ENCODE measurements around the gene PITPNC1. TPM values are rescaled to one million over a fixed set of nuclear protein-coding genes. Genes with fewer than 3 reads are reported as not detected.
"Not testable (repeated sequence)": the region's sequence is repeated elsewhere in the genome, so short reads cannot be mapped to it uniquely, and the experiment has no call there.

The PITPNC1 gene
- total and polyA plus RNA-seq, 4 donors, result 2.3 to 29.6 (median 17.8) TPM

GRCh38 chr17:67401598-67402504 lies 24.8 kb downstream of the PITPNC1 start:
- Histone ChIP-seq H3K27me3 (ENCODE audit: control insufficient read depth in 1 of 2, insufficient read depth in 2 of 2, low read length in 1 of 2) (no peaks in the 10 kb centered on the region), H3K27ac (ENCODE audit: low read depth in 1 of 2, low read length in 2 of 2) (no peak overlapping the region), H3K36me3 (ENCODE audit: control insufficient read depth in 1 of 2, insufficient read depth in 2 of 2, low read length in 1 of 2) (no peaks in the 10 kb centered on the region), H3K4me3 (ENCODE audit: low read length in 2 of 2) (no peak overlapping the region), H3K9me3 (ENCODE audit: control insufficient read depth, low read length) (peaks cover 1% of the 10 kb centered on the region), H3K4me1 (ENCODE audit: control insufficient read depth in 1 of 2, insufficient read depth in 2 of 2, low read length in 2 of 2) (peaks cover 2 to 5% of the 10 kb centered on the region in 2 donors)
- intact Hi-C loops (cut with DNase I), result no loop called here
- WGBS, 2 donors, result 95 to 96% methylated on average over 16 of the region's 16 CpGs
- ATAC-seq (ENCODE audit: low FRiP score) (no peak), DNase-seq (no peak)

- no peaks in the 10 kb centered on the region for H3K36me3 ChIP-seq (ENCODE audit: control insufficient read depth in 1 of 2, insufficient read depth in 2 of 2, low read length in 1 of 2)
- 93 to 97% methylated on average over 2 of the region's 2 CpGs for WGBS, 2 donors
- H3K4me3 ChIP-seq (ENCODE audit: low read length in 2 of 2), result no peak overlapping the region
- H3K4me1 ChIP-seq (ENCODE audit: control insufficient read depth in 1 of 2, insufficient read depth in 2 of 2, low read length in 2 of 2), result peaks cover 2 to 5% of the 10 kb centered on the region in 2 donors
- DNase-seq, result no peak
- peaks cover 1% of the 10 kb centered on the region for H3K9me3 ChIP-seq (ENCODE audit: control insufficient read depth, low read length)
- no peak for ATAC-seq (ENCODE audit: low FRiP score)
- intact Hi-C loops (cut with DNase I), result no loop called here
- H3K27me3 ChIP-seq (ENCODE audit: control insufficient read depth in 1 of 2, insufficient read depth in 2 of 2, low read length in 1 of 2), result no peaks in the 10 kb centered on the region
- H3K27ac ChIP-seq (ENCODE audit: low read depth in 1 of 2, low read length in 2 of 2), result no peak overlapping the region
Measured at GRCh38 chr17:67403065-67403464, 26.0 kb downstream of the PITPNC1 start.

DNA sequence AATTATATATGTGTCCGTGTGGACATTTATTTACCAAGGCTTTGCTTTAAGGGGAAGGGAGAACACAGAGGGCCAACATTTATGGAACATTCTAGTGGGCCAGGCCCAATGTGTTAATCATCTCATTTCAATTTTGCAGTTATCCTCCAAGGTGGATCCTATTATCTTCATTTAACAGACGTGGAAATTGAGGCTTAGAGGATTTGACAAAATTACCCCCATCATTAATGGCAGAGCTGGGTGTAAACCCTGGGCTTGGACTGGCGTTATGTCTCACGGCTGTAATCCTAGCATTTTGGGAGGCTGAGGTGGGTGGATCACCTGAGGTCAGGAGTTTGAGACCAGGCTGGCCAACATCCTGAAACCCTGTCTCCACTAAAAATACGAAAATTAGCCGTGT lies 26.4 kb downstream of the PITPNC1 start:
- no peak for ATAC-seq (ENCODE audit: low FRiP score)
- peaks cover 2 to 5% of the 10 kb centered on the region in 2 donors for H3K4me1 ChIP-seq (ENCODE audit: control insufficient read depth in 1 of 2, insufficient read depth in 2 of 2, low read length in 2 of 2)
- WGBS, 2 donors, result 92 to 94% methylated on average over 6 of the region's 6 CpGs
- intact Hi-C loops (cut with DNase I), result no loop called here
- H3K27ac ChIP-seq (ENCODE audit: low read depth in 1 of 2, low read length in 2 of 2), result no peak overlapping the region
- no peak overlapping the region for H3K4me3 ChIP-seq (ENCODE audit: low read length in 2 of 2)
- H3K9me3 ChIP-seq (ENCODE audit: control insufficient read depth, low read length), result no peaks in the 10 kb centered on the region
- H3K27me3 ChIP-seq (ENCODE audit: control insufficient read depth in 1 of 2, insufficient read depth in 2 of 2, low read length in 1 of 2), result no peaks in the 10 kb centered on the region
- DNase-seq, result no peak
- no peaks in the 10 kb centered on the region for H3K36me3 ChIP-seq (ENCODE audit: control insufficient read depth in 1 of 2, insufficient read depth in 2 of 2, low read length in 1 of 2)

DNA sequence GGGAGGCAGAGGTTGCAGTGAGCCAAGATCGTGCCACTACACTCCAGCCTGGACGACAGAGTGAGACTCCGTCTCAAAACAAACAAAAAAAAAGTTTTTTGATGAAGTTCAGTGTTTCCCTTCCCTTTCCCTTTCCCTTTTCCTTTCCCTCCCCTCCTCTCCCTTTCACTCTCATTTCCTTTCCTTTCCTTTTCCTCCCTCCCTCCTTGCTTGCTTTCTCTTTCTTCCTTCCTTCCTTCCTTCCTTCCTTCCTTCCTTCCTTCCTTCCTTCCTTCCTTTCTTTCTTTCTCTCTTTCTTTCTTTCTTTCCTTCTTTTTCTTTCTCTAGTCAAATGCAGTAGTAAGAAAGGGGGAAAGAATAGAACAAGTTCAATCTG lies 31.4 kb downstream of the PITPNC1 start:
- intact Hi-C loops (cut with DNase I); H3K27me3 ChIP-seq (ENCODE audit: control insufficient read depth in 1 of 2, insufficient read depth in 2 of 2, low read length in 1 of 2); H3K4me3 ChIP-seq (ENCODE audit: low read length in 2 of 2); H3K4me1 ChIP-seq (ENCODE audit: control insufficient read depth in 1 of 2, insufficient read depth in 2 of 2, low read length in 2 of 2); ATAC-seq (ENCODE audit: low FRiP score); H3K9me3 ChIP-seq (ENCODE audit: control insufficient read depth, low read length); DNase-seq; H3K27ac ChIP-seq (ENCODE audit: low read depth in 1 of 2, low read length in 2 of 2); H3K36me3 ChIP-seq (ENCODE audit: control insufficient read depth in 1 of 2, insufficient read depth in 2 of 2, low read length in 1 of 2): not testable (repeated sequence)
- 60 to 65% methylated on average over 3 of the region's 3 CpGs for WGBS, 2 donors

DNA sequence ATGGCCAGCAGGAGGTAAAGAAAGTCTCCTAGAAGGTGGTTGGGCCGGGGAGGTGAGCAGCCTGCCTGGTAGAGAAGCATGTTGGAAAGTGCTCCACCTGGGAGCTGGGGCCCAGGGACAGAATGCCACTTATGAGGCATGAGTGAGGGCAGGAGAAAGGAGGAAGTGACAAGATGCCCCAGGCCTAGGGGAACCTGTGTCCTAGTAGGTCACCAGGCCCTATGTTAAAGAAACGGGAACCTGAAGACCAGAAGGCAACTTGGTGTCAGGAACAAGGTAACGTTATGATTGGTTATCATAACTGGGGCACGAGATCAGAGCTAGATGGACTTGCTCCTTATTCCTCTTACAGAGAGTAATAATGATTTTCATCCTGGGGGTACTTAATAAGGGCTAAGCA lies 34.3 kb downstream of the PITPNC1 start:
- ATAC-seq (ENCODE audit: low FRiP score), result no peak
- Histone ChIP-seq H3K27ac (ENCODE audit: low read depth in 1 of 2, low read length in 2 of 2) (no peak overlapping the region), H3K36me3 (ENCODE audit: control insufficient read depth in 1 of 2, insufficient read depth in 2 of 2, low read length in 1 of 2) (no peaks in the 10 kb centered on the region), H3K4me3 (ENCODE audit: low read length in 2 of 2) (no peak overlapping the region), H3K27me3 (ENCODE audit: control insufficient read depth in 1 of 2, insufficient read depth in 2 of 2, low read length in 1 of 2) (no peaks in the 10 kb centered on the region), H3K4me1 (ENCODE audit: control insufficient read depth in 1 of 2, insufficient read depth in 2 of 2, low read length in 2 of 2) (no peaks in the 10 kb centered on the region), H3K9me3 (ENCODE audit: control insufficient read depth, low read length) (no peaks in the 10 kb centered on the region)
- 92 to 96% methylated on average over 4 of the region's 4 CpGs for WGBS, 2 donors
- intact Hi-C loops (cut with DNase I), result no loop called here
- no peak for DNase-seq

GRCh38 chr17:67412032-67412431 lies 35.0 kb downstream of the PITPNC1 start:
- H3K9me3 ChIP-seq (ENCODE audit: control insufficient read depth, low read length), result no peaks in the 10 kb centered on the region
- H3K4me3 ChIP-seq (ENCODE audit: low read length in 2 of 2), result no peak overlapping the region
- H3K36me3 ChIP-seq (ENCODE audit: control insufficient read depth in 1 of 2, insufficient read depth in 2 of 2, low read length in 1 of 2), result no peaks in the 10 kb centered on the region
- DNase-seq (no peak), ATAC-seq (ENCODE audit: low FRiP score) (no peak)
- no peak overlapping the region for H3K27ac ChIP-seq (ENCODE audit: low read depth in 1 of 2, low read length in 2 of 2)
- WGBS, 2 donors, result 60 to 68% methylated on average over 4 of the region's 4 CpGs
- H3K27me3 ChIP-seq (ENCODE audit: control insufficient read depth in 1 of 2, insufficient read depth in 2 of 2, low read length in 1 of 2), result no peaks in the 10 kb centered on the region
- no peaks in the 10 kb centered on the region for H3K4me1 ChIP-seq (ENCODE audit: control insufficient read depth in 1 of 2, insufficient read depth in 2 of 2, low read length in 2 of 2)
- intact Hi-C loops (cut with DNase I), result no loop called here

DNA sequence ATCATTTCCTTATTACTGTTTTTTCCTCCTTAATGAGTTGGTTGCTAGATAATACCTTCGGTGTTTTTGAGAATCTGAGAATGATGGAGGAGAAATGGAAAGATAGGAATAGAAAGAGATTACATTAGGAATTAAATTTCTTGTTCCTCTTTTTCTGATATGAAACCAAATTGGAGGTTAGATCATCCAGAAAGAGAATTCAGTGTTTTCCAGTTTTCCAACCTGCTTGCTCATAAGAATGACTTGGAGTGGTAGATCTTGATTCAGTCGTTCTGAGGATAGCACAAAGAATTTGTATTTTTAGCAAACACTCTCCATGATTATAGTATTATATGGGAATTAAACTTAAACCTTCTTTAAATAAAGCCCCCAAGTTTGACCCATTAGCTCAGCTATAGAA lies 35.9 kb downstream of the PITPNC1 start:
- 58 to 73% methylated on average over 2 of the region's 2 CpGs for WGBS, 2 donors
- Histone ChIP-seq H3K9me3 (ENCODE audit: control insufficient read depth, low read length) (no peaks in the 10 kb centered on the region), H3K36me3 (ENCODE audit: control insufficient read depth in 1 of 2, insufficient read depth in 2 of 2, low read length in 1 of 2) (no peaks in the 10 kb centered on the region), H3K4me3 (ENCODE audit: low read length in 2 of 2) (no peak overlapping the region), H3K27me3 (ENCODE audit: control insufficient read depth in 1 of 2, insufficient read depth in 2 of 2, low read length in 1 of 2) (no peaks in the 10 kb centered on the region), H3K4me1 (ENCODE audit: control insufficient read depth in 1 of 2, insufficient read depth in 2 of 2, low read length in 2 of 2) (no peaks in the 10 kb centered on the region), H3K27ac (ENCODE audit: low read depth in 1 of 2, low read length in 2 of 2) (no peak overlapping the region)
- intact Hi-C loops (cut with DNase I), result no loop called here
- ATAC-seq (ENCODE audit: low FRiP score) (no peak), DNase-seq (no peak)

DNA sequence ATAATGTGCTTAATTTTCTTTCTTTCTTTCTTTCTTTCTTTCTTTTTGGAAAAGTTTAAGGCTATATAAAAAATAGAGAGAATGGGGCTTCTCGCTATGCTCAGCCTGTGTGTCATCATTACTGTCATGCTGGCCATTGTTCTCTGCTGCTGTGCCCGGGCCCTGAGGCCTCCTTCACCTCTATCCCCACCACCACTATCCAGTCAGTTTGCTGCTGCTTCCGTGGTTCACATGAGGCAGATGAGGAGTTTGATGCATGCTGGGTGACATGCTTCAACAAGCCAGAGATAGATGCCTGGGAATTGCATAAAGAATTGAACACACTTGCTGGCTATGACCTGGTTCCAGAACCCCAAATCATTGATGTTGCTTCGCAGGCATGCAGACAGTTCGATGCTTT lies 36.3 kb downstream of the PITPNC1 start:
- 88 to 91% methylated on average over 5 of the region's 5 CpGs for WGBS, 2 donors
- H3K4me1 ChIP-seq (ENCODE audit: control insufficient read depth in 1 of 2, insufficient read depth in 2 of 2, low read length in 2 of 2), result no peaks in the 10 kb centered on the region
- intact Hi-C loops (cut with DNase I), result no loop called here
- no peak for ATAC-seq (ENCODE audit: low FRiP score)
- H3K36me3 ChIP-seq (ENCODE audit: control insufficient read depth in 1 of 2, insufficient read depth in 2 of 2, low read length in 1 of 2), result no peaks in the 10 kb centered on the region
- H3K27me3 ChIP-seq (ENCODE audit: control insufficient read depth in 1 of 2, insufficient read depth in 2 of 2, low read length in 1 of 2), result no peaks in the 10 kb centered on the region
- H3K9me3 ChIP-seq (ENCODE audit: control insufficient read depth, low read length), result no peaks in the 10 kb centered on the region
- H3K27ac ChIP-seq (ENCODE audit: low read depth in 1 of 2, low read length in 2 of 2), result no peak overlapping the region
- no peak for DNase-seq
- H3K4me3 ChIP-seq (ENCODE audit: low read length in 2 of 2), result no peak overlapping the region

DNA sequence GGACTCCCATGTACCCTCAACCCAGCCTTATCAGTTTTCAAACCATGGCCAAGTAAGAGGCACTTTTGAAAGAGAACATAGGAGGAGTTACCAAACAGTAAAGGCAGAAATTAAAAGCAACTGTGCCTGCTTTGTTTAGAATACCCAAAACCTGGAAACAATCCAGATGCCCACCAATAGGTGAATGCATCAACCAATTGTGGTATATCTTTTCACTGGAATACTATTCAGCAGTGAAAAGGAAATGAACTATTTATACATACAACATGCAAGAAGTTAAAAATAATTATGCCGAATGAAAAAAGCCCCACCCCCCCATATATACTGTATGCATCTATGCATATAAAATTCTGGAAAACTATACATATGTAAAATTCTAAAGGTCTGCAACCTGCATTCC lies 37.0 kb downstream of the PITPNC1 start:
- intact Hi-C loops (cut with DNase I), result no loop called here
- Histone ChIP-seq H3K27me3 (ENCODE audit: control insufficient read depth in 1 of 2, insufficient read depth in 2 of 2, low read length in 1 of 2) (no peaks in the 10 kb centered on the region), H3K4me1 (ENCODE audit: control insufficient read depth in 1 of 2, insufficient read depth in 2 of 2, low read length in 2 of 2) (no peaks in the 10 kb centered on the region), H3K4me3 (ENCODE audit: low read length in 2 of 2) (no peak overlapping the region), H3K27ac (ENCODE audit: low read depth in 1 of 2, low read length in 2 of 2) (no peak overlapping the region), H3K9me3 (ENCODE audit: control insufficient read depth, low read length) (no peaks in the 10 kb centered on the region), H3K36me3 (ENCODE audit: control insufficient read depth in 1 of 2, insufficient read depth in 2 of 2, low read length in 1 of 2) (no peaks in the 10 kb centered on the region)
- no peak for DNase-seq
- 97 to 100% methylated on average over 1 of the region's 1 CpG for WGBS, 2 donors
- no peak for ATAC-seq (ENCODE audit: low FRiP score)
